Ovary (tissue), 3 donors: ENCODE data around the gene NT5C.

Experiments
- POLR2A ChIP-seq: fragments of 450-650 bp; IDR thresholded peaks from one replicate; pipeline ENCODE4 v1.6.1; 2017; ENCODE audit warnings: antibody characterized with exemption, mild to moderate bottlenecking, moderate library complexity
- TF ChIP-seq, protein P1 (sequence below), 3 donors: fragments of 450-650 bp in 2 of 3; fragments of 200-600 bp in 1 of 3; IDR thresholded peaks; one replicate each; pipeline versions ENCODE4 v1.5.1 to v1.8.0; 2016 to 2022; ENCODE audit warnings: antibody characterized with exemption in 3 of 3, mild to moderate bottlenecking in 1 of 3
- donor health status: DM: no; HTN: no; CAD: no.

DNA sequence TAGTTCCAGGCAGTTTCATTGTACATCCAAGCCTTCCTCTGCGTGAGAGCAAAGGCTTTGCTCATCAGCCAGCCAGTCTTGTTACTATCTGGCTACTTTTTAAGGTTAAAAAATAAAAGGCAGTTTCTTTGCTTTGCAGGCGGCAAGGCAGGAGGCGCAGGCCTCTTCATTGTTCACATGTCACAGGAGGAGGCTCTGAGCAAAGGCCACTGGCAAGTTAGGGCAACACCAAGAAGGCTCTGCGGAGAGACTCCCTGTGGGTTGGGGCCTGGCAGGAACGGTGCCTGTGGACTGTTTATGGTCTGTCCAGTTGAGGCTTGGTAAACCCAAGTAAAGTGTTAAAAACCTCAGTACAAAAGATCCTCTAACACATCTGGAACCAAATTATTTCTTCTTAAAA lies 3.9 kb upstream of the NT5C start:
- TF ChIP-seq, protein P1, sequence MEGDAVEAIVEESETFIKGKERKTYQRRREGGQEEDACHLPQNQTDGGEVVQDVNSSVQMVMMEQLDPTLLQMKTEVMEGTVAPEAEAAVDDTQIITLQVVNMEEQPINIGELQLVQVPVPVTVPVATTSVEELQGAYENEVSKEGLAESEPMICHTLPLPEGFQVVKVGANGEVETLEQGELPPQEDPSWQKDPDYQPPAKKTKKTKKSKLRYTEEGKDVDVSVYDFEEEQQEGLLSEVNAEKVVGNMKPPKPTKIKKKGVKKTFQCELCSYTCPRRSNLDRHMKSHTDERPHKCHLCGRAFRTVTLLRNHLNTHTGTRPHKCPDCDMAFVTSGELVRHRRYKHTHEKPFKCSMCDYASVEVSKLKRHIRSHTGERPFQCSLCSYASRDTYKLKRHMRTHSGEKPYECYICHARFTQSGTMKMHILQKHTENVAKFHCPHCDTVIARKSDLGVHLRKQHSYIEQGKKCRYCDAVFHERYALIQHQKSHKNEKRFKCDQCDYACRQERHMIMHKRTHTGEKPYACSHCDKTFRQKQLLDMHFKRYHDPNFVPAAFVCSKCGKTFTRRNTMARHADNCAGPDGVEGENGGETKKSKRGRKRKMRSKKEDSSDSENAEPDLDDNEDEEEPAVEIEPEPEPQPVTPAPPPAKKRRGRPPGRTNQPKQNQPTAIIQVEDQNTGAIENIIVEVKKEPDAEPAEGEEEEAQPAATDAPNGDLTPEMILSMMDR (IDR thresholded peaks at IDR 0.05), result no peak
- TF ChIP-seq POLR2A, result no peak
